Type B pancreatic cell (in vitro differentiated cells): ENCODE measurements around the gene TIE1. TPM values are rescaled to one million over a fixed set of nuclear protein-coding genes. Genes with fewer than 3 reads are reported as not detected.

ENCODE experiments used
- DNase-seq: peaks from one replicate; pipeline ENCODE4 v3.0.0; 2021; ENCODE audit warnings: mixed read lengths; ENCODE audit not compliant: unreplicated experiment; ENCODE audit errors: extremely low spot score
- H3K27ac Mint-ChIP-seq: 2 replicates; pipeline ENCODE4 v1.8.0; 2021; ENCODE audit warnings: mild to moderate bottlenecking, mixed read lengths
- H3K27me3 Mint-ChIP-seq: 2 replicates; pipeline ENCODE4 v1.8.0; 2021; ENCODE audit warnings: mixed read lengths
- H3K36me3 Mint-ChIP-seq: 2 replicates; pipeline ENCODE4 v1.8.0; 2021; ENCODE audit warnings: mixed read lengths
- H3K4me1 Mint-ChIP-seq: one replicate; pipeline ENCODE4 v1.8.0; 2021; ENCODE audit warnings: mixed read lengths; ENCODE audit not compliant: unreplicated experiment
- H3K4me3 Mint-ChIP-seq: 2 replicates; pipeline ENCODE4 v1.8.0; 2021; ENCODE audit warnings: mild to moderate bottlenecking, mixed read lengths
- H3K9me3 Mint-ChIP-seq: 2 replicates; pipeline ENCODE4 v1.8.0; 2021; ENCODE audit warnings: mixed read lengths
- CTCF ChIP-seq: fragments of 200-600 bp; sonication (generic); conservative IDR thresholded peaks from 2 replicates; pipeline ENCODE4 v1.5.0; 2021; ENCODE audit warnings: antibody characterized with exemption, mild to moderate bottlenecking
- total RNA-seq: library from RNA; stranded (reverse); gene quantifications from 2 replicates; pipeline ENCODE4 v1.2.1, GENCODE V29; 2021; ENCODE audit warnings: low replicate concordance

TIE1 gene
- total RNA-seq, 1 donor from 2014 or later = 1.3 TPM

GRCh38 chr1:43348343-43348808 lies 47.6 kb downstream of the TIE1 start:
- DNase-seq = no peak
- H3K27ac Mint-ChIP-seq = peak overlapping the region; percentile 83
- H3K27me3 Mint-ChIP-seq = peaks cover 4% of the 10 kb centered on the region
- no peak for TF ChIP-seq CTCF
- peak overlapping the region; percentile 80 for H3K4me3 Mint-ChIP-seq
- no peaks in the 10 kb centered on the region for H3K9me3 Mint-ChIP-seq
- peaks cover 7% of the 10 kb centered on the region for H3K4me1 Mint-ChIP-seq
- no peaks in the 10 kb centered on the region for H3K36me3 Mint-ChIP-seq

- TF ChIP-seq CTCF = no peak
- peak; percentile 94 for DNase-seq
- Mint-ChIP-seq H3K9me3 (no peaks in the 10 kb centered on the region), H3K36me3 (no peaks in the 10 kb centered on the region), H3K27ac (peak overlapping the region; percentile 97), H3K27me3 (peaks cover 4% of the 10 kb centered on the region), H3K4me1 (peaks cover 7% of the 10 kb centered on the region), H3K4me3 (peak overlapping the region; percentile 88)
Measured at GRCh38 chr1:43348809-43349593, 48.2 kb downstream of the TIE1 start.

- Mint-ChIP-seq H3K4me1 (peaks cover 7% of the 10 kb centered on the region), H3K36me3 (no peaks in the 10 kb centered on the region), H3K4me3 (peak overlapping the region; percentile 88), H3K27ac (peak overlapping the region; percentile 97), H3K9me3 (no peaks in the 10 kb centered on the region), H3K27me3 (peaks cover 4% of the 10 kb centered on the region)
- TF ChIP-seq CTCF = no peak
- no peak for DNase-seq
Measured at GRCh38 chr1:43349594-43350306, 49.0 kb downstream of the TIE1 start.

- no peak for DNase-seq
- Mint-ChIP-seq H3K9me3 (no peaks in the 10 kb centered on the region), H3K27ac (peak overlapping the region; percentile 6), H3K4me1 (peaks cover 7% of the 10 kb centered on the region), H3K36me3 (no peaks in the 10 kb centered on the region), H3K27me3 (peaks cover 4% of the 10 kb centered on the region), H3K4me3 (no peak overlapping the region)
- TF ChIP-seq CTCF = no peak
Measured at GRCh38 chr1:43350976-43351375, 50.2 kb downstream of the TIE1 start.

- Mint-ChIP-seq H3K9me3 (no peaks in the 10 kb centered on the region), H3K27me3 (peaks cover 4% of the 10 kb centered on the region), H3K27ac (no peak overlapping the region), H3K4me3 (no peak overlapping the region), H3K36me3 (no peaks in the 10 kb centered on the region), H3K4me1 (peaks cover 7% of the 10 kb centered on the region)
- no peak for TF ChIP-seq CTCF
- DNase-seq = no peak
Measured at GRCh38 chr1:43351421-43352350, 50.9 kb downstream of the TIE1 start.
